Stimulated activated CD8-positive, alpha-beta memory T cell treated with anti-CD3 and anti-CD28 coated beads, Interleukin-2, amount 100 ng/mL, for 48 hours (primary cell): ENCODE measurements around the gene LPCAT1.
"Not testable (repeated sequence)": the region's sequence is repeated elsewhere in the genome, so short reads cannot be mapped to it uniquely, and the experiment has no call there.

Experiments
- DNase-seq, 2 donors: peaks; one replicate each; pipeline ENCODE4 v3.0.0-alpha.2; 2020; ENCODE audit warnings: low read depth in 2 of 2

Gene LPCAT1, protein sequence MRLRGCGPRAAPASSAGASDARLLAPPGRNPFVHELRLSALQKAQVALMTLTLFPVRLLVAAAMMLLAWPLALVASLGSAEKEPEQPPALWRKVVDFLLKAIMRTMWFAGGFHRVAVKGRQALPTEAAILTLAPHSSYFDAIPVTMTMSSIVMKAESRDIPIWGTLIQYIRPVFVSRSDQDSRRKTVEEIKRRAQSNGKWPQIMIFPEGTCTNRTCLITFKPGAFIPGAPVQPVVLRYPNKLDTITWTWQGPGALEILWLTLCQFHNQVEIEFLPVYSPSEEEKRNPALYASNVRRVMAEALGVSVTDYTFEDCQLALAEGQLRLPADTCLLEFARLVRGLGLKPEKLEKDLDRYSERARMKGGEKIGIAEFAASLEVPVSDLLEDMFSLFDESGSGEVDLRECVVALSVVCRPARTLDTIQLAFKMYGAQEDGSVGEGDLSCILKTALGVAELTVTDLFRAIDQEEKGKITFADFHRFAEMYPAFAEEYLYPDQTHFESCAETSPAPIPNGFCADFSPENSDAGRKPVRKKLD

DNA sequence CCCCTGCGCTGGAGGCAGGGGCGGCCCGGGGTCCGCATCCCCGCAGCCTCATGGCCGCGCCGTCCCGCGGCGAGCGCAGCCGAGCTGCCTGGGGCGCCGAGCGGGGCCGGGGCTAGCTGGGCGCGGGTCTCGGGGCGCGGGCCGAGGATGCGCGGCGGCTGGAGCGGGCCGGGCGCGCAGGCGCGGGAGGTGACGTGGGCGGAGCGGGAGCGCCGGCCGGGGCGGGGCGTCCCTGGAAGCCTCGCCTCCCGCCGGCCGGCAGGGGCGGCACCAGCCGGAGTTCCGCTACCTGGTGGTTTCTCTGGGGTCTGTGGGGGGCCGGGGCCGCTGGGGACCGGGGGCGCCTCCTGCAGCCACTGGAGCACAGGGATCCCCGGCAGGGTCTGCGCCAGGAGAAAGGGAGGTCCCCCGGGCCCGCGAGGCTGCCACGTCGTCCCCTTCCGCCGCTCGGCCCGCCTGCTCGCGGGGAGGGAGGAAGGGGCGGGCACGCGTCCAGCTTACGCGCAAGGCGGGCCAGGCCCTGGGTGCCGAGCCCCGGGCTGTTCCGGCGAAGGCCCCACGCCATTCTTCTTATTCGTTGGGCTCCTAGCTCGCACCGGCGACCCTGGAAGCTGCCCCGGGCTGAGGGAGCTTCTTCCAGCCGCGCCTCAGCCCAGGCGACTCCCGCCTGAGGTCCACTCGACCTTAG lies at the start of gene LPCAT1:
TSS of gene LPCAT1 (minus strand) at position 168 of the 688 bp plus-strand sequence. CDS start at position 52, 116 bp downstream.
- DNase-seq = peak; percentile 68 to 72

DNA sequence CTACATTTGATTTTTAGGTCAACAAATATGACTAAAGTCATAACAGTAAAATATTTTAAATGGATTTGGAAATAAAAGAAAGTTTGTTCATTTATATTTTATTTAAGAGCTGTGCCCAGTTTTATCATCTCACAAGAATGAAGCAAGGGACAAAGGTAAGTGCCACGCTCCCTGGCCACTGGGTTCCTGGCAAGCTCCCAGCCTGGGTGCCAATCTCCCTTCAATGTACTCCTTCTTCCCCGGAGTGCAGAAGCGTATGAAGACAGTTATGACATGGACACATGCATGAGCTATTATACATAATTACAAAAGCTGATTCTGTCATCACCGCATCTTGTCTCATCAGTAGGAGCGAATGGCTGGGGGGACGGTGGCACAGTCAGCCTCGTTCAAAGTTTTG lies 48.1 kb upstream of the LPCAT1 start:
- DNase-seq = not testable (repeated sequence)

DNA sequence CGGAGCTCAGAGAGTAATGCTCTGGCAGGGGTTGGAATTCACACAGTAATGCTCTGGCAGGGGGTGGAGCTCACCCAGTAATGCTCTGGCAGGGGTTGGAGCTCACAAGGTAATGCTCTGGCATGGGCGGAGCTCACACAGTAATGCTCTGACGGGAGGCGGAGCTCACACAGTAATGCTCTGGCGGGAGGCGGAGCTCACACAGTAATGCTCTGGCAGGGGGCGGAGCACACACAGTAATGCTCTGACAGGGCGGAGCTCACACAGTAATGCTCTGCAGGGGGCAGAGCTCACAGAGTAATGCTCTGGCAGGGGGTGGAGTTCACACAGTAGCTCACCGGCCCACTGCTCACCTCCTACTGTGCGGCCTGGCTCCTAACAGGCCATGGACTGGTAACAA lies 47.2 kb upstream of the LPCAT1 start:
- no peak for DNase-seq

DNA sequence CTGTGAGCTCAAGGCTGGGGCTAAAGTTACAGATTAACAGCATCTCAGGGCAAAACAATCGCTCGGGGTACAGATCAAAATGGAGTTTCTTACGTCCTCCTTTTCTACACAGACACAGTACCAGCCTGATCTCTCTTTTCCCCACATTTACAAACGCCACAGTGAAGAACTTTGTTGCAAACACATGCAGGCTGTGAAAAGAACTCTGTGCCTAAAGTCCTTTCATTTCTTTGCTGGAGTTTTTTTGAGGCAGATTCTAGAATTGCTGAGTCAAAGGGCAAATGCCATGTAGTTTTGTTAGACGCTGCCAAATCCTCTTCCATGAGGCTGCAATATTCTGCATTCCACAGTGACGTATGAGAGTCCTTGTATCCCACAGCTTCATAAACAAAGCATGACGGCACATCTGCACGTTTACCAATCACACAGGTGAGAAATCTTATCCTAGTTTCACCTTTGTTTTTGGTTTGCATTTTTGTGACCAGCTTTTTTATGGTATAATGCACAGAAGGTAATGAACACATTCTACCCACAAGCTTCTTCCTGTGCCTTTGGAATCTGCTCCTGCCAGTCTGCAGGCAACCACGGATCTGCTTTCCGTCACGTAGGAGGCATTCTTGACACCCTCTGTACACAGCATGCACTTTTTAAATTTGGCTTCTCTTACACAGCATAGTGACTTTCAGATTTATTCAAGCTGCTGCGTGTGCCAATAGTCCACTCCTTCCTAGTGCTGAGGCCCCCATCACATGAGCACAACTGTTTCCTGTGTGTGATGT lies 44.6 kb upstream of the LPCAT1 start:
- DNase-seq = no peak

DNA sequence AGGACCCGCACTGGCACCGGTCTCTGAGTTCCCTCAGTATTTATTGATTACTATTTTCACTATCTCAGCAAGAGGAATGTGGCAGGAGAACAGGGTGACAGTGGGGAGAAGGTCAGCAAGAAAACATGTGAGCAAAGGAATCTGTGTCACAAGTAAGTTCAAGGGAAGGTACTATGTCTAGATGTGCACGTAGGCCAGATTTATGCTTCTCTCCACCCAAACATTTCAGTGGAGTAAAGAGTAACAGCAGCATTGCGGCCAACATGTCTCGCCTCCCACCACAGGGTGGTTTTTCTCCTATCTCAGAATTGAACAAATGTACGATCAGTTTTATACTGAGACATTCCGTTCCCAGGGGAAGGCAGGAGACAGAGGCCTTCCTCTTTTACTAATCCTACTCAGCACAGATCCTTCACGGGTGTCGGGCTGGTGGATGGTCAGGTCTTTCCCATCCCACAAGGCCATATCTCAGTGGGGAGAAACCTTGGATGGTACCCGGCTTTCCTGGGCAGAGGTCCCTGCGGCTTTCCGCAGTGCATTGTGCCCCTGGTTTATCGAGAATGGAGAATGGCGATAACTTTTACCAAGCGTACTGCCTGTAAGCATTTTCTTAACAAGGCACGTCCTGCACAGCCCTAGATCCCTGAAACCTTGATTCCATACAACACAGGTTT lies 43.9 kb upstream of the LPCAT1 start:
- DNase-seq = not testable (repeated sequence)

DNA sequence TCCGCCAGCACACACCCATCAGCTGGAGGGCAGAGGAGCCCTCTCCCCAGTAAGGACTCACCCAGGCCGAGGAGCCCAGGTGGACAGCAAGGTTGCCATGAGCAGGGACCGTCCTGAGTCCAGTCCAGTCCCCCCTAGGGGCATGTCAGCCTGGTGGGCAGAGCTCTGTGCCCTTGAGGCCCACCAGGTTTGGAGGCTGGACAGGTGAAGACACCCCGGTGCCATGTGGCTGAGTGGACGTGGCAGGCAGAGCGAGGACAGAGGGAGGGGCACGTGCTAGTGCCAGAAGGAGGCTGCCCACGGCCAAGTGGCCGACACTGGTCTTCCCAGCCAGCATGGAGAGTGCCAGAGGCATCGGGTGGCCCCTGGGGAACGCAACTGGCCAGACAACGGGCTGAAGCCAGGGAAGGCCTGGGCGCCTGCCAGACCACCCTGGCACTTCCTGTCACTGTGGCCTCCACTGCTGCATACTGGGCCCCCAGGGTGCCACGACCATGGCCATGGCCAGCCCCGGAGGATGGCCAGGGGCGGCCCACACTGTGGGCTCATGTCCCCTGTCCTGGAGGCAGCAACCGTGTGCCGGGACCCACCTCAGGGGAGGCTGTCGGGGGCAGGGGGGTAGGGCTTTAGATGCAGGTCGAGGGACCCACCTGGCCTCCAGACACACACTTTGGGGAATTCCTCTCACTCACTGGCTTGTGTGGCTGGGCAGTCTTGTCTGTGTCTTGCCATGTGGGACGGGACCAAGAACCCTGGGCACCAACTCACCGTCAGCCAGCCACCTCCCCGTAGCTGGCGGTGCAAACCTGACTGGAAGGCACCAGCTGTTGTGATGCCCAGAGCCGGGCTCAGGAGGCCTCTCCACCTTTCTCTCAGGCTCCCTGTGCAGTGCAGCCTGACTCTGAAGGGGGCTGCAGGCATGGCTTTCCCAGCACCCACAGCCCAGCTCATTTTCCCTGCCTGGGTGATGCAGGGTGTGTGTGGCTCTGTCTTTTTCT lies 42.3 kb upstream of the LPCAT1 start:
- DNase-seq = no peak

DNA sequence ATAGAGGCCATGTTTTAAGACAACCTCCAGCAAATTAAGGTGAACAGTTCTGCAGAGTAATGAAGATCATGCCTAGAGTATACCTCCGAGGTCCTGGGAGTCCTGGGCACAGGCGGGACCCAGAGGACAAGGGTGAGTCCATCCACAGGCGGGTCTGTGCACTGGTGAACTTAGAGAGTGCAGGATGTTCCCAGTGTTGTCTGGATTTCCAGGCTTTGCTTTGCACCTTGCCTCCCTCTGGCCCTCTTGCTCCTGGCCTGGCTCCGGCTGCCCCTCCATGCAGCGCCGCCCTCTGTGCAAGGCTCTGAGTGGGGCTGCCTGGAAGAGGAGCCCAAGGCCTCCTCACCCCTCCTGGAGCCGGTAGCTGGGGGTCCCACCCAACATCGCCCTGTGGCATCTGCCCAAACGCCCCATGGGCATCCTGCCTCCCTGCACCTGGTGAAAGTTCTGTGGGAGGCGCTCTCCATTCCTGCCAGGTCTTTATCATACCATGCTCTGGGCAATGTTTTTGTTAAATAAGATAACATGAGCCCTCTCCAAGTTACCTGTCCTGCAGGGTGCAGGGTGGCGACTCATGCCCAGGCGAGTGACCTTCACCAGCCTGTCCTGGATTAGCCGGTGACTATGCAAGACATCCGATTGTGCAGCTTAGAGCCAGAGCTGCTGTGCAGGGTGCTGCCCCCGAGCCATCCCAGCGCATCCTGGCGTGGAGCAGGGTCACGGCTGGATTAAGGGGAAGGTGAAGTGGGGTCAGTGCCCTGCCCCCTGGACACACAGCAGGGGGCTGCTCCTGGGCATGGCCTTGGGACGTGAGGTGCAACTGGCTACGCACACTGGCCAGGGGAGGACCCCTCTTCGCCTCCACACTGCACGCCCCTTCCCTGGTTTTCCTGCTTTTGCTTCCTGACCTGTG lies 41.3 kb upstream of the LPCAT1 start:
- no peak for DNase-seq

DNA sequence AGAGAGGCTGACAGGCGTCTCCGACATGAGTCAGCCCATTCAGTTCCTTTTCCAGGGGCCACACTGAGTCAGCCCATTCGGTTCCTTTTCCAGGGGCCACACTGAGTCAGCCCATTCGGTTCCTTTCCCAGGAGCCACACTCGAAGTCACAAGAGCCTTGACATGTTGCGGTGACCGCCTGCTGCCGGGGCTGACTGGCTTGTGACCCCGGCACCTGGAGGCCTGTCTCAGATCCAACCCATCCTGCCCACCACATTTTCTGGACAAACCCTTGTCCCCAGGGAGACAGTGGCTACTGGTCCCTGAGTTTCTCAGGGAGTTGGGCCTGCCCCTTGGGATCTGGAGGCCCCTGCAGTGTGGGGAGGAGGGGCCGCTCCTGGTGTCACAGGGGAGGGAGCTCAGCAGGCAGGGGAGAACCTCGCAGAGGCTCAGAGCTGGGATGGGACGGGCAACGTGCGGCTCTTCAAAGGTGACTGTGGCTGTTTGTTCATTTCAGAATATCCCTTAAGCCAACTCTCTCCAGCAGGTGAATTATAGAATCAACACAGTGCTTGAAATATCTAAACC lies 40.5 kb upstream of the LPCAT1 start:
- DNase-seq = no peak

DNA sequence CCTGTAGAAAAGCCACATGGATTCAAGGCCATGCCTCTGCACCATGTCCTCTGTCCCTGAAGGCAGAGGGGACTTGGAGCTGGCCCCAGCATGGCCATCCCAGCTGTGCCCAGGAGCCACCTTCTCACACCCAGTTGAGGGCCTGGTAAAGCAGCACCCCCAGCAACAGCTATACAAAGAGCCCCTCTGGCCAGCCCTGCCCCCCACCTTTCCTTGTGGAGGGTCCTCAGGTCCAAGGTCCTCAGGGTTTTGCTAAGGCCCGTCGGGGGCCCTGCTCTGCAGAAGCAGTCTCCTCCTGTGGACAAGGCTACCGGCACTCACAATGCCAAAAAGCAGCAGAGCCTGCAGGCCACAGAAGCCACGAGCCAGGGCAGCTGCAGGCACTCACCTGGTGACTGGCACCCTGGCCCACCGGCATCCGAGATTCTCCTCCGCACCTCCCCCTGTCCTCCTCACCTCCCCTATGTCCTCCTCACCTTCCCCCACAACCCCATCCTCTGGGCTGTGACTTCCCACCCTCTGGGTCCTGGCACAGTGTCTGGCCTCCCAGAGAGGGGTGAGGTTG lies 39.9 kb upstream of the LPCAT1 start:
- DNase-seq = no peak

DNA sequence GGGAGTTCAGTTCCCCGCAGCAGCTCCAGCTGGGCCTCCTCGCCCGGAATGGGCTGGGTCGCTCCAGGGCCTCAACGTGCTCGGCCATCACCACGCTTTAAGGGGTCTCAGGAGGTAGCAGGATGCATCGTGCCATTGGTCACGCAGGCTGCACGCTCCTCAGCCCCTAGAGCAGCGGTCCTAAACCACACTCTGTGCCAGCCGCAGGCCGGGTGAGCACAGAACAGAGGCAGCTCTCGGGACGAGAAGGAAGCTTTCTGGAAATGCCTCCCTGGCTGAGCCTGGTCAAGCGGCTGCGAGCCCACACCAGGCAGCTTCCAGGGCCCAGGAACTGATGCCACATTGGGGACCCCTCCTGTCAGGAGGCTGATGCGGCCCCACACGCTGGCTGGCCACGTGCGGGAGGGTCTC lies 39.3 kb upstream of the LPCAT1 start:
- no peak for DNase-seq

DNA sequence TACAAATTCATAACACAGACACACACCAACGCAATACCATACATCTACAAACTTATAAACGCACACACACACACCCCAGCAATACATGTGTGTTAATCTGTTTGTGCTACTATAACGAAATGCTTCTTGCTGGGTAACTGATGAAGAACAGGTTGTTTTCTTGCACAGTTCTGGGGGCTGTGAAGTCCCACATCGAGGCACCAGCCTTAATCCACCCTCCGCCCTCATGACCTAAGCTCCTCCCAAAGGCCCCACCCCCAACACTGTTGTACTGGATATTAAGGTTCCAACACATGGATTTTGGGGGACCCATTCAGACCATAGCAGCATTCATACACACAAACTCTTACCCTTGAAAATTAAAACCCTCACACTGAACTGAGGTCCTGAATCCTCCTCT lies 38.8 kb upstream of the LPCAT1 start:
- DNase-seq = no peak

DNA sequence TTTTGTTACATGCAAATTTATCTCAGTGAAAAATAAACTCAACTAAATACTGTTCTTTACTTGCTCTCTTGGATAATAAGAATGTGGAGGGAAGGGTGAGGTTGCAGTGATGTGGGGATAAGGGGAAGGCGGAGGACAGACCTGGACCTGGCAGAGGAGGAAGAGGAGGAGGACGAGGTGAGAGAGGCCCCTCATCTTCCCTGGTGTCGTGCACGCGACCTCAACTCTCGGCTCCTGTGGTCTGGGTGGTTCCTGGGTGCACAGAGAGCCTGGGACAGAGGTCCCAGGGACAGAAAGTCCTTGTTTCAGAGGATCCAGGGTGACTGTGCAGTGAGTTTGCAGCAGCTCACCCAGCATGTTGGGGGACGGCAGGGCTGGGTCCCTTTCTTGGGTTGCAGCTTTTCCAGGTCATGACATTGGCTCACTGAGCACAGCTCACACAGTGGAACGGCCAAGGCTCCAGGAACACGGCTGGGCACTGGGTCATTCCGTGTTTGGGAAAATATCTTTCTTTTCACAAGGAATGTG lies 37.7 kb upstream of the LPCAT1 start:
- no peak for DNase-seq

DNA sequence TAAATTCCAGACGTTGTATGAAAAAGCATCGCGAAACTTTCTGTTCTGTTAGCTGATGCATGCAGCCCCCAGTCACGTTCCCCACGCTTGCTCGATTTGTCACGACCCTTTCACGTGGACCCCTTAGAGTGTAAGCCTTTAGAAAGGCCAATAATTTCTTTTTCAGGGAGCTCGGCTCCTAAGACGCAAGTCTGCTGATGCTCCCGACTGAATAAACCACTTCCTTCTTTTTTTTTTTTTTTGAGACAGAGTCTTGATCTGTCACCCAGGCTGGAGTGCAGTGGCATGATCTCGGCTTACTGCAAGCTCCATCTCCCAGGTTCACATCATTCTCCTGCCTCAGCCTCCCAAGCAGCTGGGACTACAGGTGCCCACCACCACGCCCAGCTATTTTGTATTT lies 36.7 kb upstream of the LPCAT1 start:
- not testable (repeated sequence) for DNase-seq

DNA sequence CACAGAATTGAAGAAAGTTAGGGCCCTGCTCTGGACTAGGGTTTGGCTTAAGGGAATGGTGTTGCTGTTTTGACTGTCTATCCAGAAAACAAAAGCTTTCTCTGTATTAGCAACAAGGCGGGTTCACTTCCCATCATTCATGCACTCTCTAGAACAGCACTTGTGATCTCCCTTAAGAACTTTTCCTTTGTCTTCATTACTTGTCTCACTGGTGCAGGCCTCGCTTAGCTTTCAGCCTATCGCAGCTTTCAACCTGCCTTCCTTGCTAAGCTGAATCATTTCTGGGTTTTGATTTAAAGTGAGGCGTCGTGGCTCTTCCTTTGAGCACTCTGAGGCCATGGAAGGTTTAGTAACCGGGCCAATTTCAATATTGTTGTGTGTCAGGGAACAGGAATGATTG lies 35.2 kb upstream of the LPCAT1 start:
- no peak for DNase-seq

DNA sequence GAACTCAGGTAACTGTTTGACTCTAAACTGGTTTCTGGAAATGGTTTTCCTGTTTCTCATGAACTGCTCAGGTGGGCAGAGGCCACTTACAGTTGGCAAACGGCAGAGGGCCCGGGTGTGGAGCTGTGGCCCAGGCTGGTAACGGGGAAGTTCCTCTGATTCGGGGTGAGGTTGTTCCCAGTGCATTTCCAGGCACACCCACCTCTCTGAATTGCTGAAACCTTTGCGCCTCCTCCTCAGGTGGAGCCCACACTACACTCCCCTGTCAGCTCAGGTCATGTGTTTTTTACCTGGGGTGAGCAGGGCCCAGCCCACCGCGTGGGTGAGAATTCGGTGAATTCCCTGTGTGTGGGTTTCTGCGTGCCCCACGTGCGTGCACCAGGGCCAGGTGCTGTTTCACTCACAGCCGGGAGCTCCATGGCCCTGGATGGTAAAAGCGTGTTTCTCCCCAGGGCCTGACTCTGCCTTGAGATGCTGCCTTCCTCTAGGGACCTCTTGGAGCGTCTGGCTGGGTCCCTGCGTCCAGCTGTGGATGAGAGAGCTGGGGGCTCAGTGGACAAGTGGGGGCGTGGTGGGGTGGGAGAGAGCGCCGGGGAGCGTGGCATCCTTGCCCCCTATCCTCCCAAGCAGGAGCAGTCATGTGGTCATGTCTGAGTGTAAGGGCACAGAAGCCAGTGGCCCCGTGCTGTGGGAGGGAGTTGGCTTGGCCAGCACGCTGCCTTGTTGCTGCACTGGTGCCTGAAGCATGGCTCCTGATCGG lies 33.5 kb upstream of the LPCAT1 start:
- no peak for DNase-seq

DNA sequence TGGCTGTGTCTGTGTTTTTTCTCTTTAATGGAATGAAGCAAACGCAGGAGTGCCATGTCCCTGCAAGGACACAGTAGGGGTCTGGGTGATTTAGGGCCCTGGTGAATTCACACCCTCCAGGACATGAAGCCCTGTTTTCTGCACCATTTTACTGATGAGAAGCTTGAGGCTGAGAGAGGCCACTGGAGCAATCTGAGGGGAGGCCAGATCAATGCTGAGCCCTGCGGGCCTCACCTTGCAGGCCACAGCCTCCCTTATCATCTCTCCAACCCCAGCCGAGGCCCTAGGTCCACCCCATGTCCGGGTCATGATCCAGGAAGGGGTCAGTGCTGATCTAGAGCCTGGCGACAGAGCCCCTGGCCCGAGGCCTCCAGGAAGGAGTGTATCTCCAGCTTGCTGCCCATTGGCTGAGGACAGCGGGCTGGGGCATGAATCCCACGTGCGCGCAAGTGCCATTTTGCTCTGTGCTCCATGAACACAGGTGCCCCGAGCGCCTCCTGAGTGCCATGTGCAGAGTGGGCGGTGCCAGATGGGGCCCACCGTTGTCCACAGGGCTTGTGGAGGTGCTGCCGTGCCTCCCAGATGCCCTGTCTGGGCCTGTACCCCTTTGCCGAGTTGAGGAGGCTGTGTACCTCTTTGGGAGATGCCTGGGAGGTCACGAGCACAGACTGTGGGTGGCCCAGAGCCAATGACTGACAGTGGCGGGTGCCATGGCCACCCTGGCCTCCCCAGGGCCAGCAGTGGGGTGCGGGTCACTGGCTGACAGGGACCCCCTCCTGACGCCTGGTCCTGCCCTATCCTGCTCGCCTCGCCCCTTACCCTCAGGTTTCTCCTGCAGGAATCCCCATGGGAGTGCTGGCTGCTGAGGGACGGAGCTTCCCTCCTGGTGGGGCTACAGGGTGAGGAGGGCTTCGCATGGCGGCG lies 32.3 kb upstream of the LPCAT1 start:
- no peak for DNase-seq
